Measurements from ENCODE around the gene MLLT1. TPM values are rescaled to one million over a fixed set of nuclear protein-coding genes. Genes with fewer than 3 reads are reported as not detected.

MLLT1 gene
- total RNA-seq, 1 donor, result 15.9 TPM

DNA sequence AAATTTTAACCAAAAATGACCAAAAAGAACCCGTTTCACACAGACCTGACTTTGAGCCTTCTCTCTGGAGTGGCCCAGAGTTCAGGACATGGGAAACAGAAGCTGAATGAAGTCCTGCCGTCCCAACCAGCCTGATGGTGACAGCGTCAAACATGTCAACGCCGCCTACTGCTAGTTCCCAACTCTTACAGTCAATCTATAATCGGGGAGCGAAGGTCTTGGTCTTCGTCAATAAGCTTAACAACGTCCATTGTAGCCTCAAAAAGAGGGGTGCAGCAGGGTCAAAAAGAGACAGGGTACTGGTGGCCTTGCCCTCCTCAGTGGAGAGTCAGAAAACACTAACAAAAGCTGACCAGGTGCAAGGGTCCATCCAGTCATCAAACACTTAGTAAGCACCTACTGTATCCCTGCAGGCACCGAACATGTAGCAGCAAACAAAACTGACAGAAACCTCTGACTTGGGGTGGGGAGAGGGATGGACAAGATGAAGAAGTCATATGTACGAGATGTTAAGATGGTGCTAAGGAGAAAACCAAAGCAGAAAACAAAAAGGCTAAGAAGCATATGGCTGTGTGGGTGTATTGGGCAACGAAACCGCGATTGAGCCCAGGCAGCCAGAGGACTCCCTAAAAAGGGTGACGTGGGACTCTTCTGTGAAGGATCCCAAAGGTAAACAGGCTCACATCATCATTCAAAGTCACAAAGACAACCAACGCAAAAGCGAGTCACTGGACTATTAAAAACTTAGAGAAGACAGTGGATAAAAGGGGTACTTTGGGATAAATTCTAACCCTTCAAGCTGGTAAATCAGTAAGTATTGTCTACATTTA lies 12.0 kb downstream of the MLLT1 start:
- Histone ChIP-seq H2AFZ (ENCODE audit: low read length) (no peak overlapping the region), H3K27ac (ENCODE audit: low read depth, low read length) (peak overlapping the region; percentile 62), H3K27me3 (ENCODE audit: insufficient read depth, low read length) (no peaks in the 10 kb centered on the region), H3K4me2 (ENCODE audit: insufficient read depth, low read length) (peak overlapping the region; percentile 3), H3K9me3 (ENCODE audit: low read depth, low read length) (no peaks in the 10 kb centered on the region), H4K20me1 (ENCODE audit: insufficient read depth, low read length) (peaks cover 6% of the 10 kb centered on the region), H3K4me1 (ENCODE audit: insufficient read depth, low read length) (peaks cover 47% of the 10 kb centered on the region), H3K4me3 (ENCODE audit: insufficient read depth, low read length) (no peak overlapping the region), H3K36me3 (ENCODE audit: insufficient read depth, low read length) (peaks cover 50% of the 10 kb centered on the region), H3K79me2 (ENCODE audit: insufficient read depth, low read length) (peaks cover 90% of the 10 kb centered on the region)
- TF ChIP-seq CTCF (IDR thresholded peaks at IDR 0.05; ENCODE audit: extremely low read depth, low read depth, low read length), result no peak
- peak; percentile 77 for DNase-seq (ENCODE audit: insufficient read length, low spot score, missing footprints)

DNA sequence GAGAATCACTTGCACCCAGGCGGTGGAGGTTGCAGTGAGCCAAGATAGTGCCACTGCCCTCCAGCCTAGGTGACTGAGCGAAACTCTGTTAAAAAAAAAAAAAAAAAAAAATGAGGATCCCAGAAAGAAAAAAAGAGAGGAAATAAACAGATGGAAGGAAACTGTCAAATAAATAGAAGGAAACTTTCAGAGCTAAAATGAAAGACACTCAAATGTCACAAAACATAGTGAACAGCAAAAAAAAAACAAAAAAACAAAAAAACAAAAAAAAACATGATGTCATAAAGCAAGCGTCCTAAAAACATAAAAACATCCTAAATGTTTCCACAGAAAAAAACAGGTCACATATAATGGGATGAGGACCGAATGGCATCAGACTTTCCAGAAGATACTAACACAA lies 15.0 kb downstream of the MLLT1 start:
- H3K36me3 ChIP-seq (ENCODE audit: insufficient read depth, low read length), result peaks cover 63% of the 10 kb centered on the region
- H3K4me3 ChIP-seq (ENCODE audit: insufficient read depth, low read length), result no peak overlapping the region
- no peaks in the 10 kb centered on the region for H3K27me3 ChIP-seq (ENCODE audit: insufficient read depth, low read length)
- TF ChIP-seq CTCF (IDR thresholded peaks at IDR 0.05; ENCODE audit: extremely low read depth, low read depth, low read length), result no peak
- no peaks in the 10 kb centered on the region for H3K9me3 ChIP-seq (ENCODE audit: low read depth, low read length)
- DNase-seq (ENCODE audit: insufficient read length, low spot score, missing footprints), result no peak
- H4K20me1 ChIP-seq (ENCODE audit: insufficient read depth, low read length), result peaks cover 24% of the 10 kb centered on the region
- peaks cover 83% of the 10 kb centered on the region for H3K79me2 ChIP-seq (ENCODE audit: insufficient read depth, low read length)
- peak overlapping the region; percentile 37 for H3K4me2 ChIP-seq (ENCODE audit: insufficient read depth, low read length)
- peak overlapping the region; percentile 62 for H3K27ac ChIP-seq (ENCODE audit: low read depth, low read length)
- H3K4me1 ChIP-seq (ENCODE audit: insufficient read depth, low read length), result peaks cover 29% of the 10 kb centered on the region
- no peak overlapping the region for H2AFZ ChIP-seq (ENCODE audit: low read length)

DNA sequence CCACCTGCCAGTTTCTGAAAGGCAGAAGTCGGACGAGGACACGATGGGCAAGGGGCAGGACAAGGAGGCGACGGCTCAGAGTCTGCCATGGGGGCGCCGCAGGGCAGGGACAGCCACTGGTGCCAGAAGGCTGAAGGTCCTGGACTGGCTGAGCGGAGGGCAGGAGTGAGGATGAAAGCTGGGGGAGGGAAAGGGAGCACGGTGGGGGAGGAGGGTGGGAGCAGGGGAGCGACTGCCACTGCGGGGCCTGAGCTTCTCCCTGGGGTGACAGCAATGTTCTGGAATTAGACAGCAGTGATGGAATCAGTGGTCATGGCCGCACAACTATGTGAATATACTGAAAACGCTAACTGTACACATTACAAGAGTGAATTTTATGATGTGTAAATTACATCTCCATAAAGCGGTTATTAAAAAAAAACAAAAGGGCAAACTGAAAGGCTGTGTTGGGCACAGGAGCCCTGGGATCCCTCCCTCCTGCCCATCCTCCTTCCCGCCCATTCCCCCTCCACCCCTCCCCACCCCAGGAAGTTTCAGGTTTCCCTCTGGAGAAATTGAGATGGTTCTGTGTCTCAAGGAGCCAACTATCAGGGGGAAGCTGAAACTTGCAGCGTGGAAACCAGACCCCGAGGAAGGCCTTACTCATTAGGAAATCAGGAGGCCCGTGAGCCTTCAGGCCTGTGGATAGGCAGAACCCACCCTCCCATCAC lies 15.9 kb downstream of the MLLT1 start:
- Histone ChIP-seq H3K36me3 (ENCODE audit: insufficient read depth, low read length) (peaks cover 61% of the 10 kb centered on the region), H3K79me2 (ENCODE audit: insufficient read depth, low read length) (peaks cover 81% of the 10 kb centered on the region), H3K4me2 (ENCODE audit: insufficient read depth, low read length) (peak overlapping the region; percentile 37), H3K27ac (ENCODE audit: low read depth, low read length) (peak overlapping the region; percentile 62), H4K20me1 (ENCODE audit: insufficient read depth, low read length) (peaks cover 30% of the 10 kb centered on the region), H2AFZ (ENCODE audit: low read length) (no peak overlapping the region), H3K27me3 (ENCODE audit: insufficient read depth, low read length) (no peaks in the 10 kb centered on the region), H3K4me1 (ENCODE audit: insufficient read depth, low read length) (peaks cover 30% of the 10 kb centered on the region), H3K9me3 (ENCODE audit: low read depth, low read length) (no peaks in the 10 kb centered on the region), H3K4me3 (ENCODE audit: insufficient read depth, low read length) (no peak overlapping the region)
- peak; percentile 91 for DNase-seq (ENCODE audit: insufficient read length, low spot score, missing footprints)
- TF ChIP-seq CTCF (IDR thresholded peaks at IDR 0.05; ENCODE audit: extremely low read depth, low read depth, low read length), result no peak

DNA sequence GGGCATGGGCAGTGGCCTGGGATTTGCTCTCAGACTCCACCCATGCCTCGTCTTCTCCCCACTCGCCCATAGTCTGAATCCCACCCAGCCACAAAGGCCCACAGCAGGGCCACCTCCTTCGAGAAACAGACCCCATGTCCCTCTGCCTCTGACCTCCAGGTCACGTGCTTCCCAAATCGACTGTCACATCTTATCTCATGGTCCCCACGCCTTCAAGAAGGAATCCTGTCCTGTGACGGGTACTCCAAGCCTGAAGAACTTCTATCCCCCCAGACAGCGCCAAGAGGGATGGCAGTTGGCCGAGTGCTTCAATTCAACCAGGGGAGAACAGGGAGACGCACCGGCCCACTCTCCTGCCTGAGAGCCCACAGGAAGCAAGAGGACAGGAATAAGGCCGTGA lies 16.5 kb downstream of the MLLT1 start:
- Histone ChIP-seq H3K27me3 (ENCODE audit: insufficient read depth, low read length) (no peaks in the 10 kb centered on the region), H3K27ac (ENCODE audit: low read depth, low read length) (peak overlapping the region; percentile 48), H4K20me1 (ENCODE audit: insufficient read depth, low read length) (peaks cover 35% of the 10 kb centered on the region), H3K4me3 (ENCODE audit: insufficient read depth, low read length) (no peak overlapping the region), H3K36me3 (ENCODE audit: insufficient read depth, low read length) (peaks cover 60% of the 10 kb centered on the region), H2AFZ (ENCODE audit: low read length) (no peak overlapping the region), H3K79me2 (ENCODE audit: insufficient read depth, low read length) (peaks cover 81% of the 10 kb centered on the region), H3K4me1 (ENCODE audit: insufficient read depth, low read length) (peaks cover 25% of the 10 kb centered on the region), H3K9me3 (ENCODE audit: low read depth, low read length) (no peaks in the 10 kb centered on the region), H3K4me2 (ENCODE audit: insufficient read depth, low read length) (no peak overlapping the region)
- no peak for TF ChIP-seq CTCF (IDR thresholded peaks at IDR 0.05; ENCODE audit: extremely low read depth, low read depth, low read length)
- no peak for DNase-seq (ENCODE audit: insufficient read length, low spot score, missing footprints)

All from osteoblast (primary cell).